Activated T-helper 1 cell treated with anti-CD3 and anti-CD28 coated beads, Interleukin-2, amount 50 U/mL, for 16 hours (primary cell): Measurements from ENCODE around the gene GBX1.
A peak's percentile ranks its signal among the peaks of the same experiment; 100 is the strongest.

Experiments used
- DNase-seq, 2 donors: peaks; one replicate each; pipeline ENCODE4 v3.0.0-alpha.2; 2020; ENCODE audit warnings: low read depth in 1 of 2, low spot score in 1 of 2

Gene GBX1

GRCh38 chr7:151128144-151128543 is 39.4 kb downstream of the GBX1 start:
- no peak for DNase-seq

- no peak for DNase-seq
Measured at GRCh38 chr7:151126491-151127137, 40.9 kb downstream of the GBX1 start.

GRCh38 chr7:151125846-151126481 is 41.5 kb downstream of the GBX1 start:
- no peak for DNase-seq

- no peak for DNase-seq
Measured at GRCh38 chr7:151125470-151125845, 42.0 kb downstream of the GBX1 start.

- no peak for DNase-seq
Measured at GRCh38 chr7:151124899-151125399, 42.5 kb downstream of the GBX1 start.

GRCh38 chr7:151124481-151124880 is 43.0 kb downstream of the GBX1 start:
- DNase-seq: no peak

GRCh38 chr7:151123822-151124464 is 43.6 kb downstream of the GBX1 start:
- peak; percentile 65 for DNase-seq

- DNase-seq: no peak
Measured at GRCh38 chr7:151123158-151123821, 44.2 kb downstream of the GBX1 start.

- no peak for DNase-seq
Measured at GRCh38 chr7:151122796-151123157, 44.7 kb downstream of the GBX1 start.

GRCh38 chr7:151122276-151122675 is 45.2 kb downstream of the GBX1 start:
- no peak for DNase-seq

- no peak for DNase-seq
Measured at GRCh38 chr7:151121380-151122170, 45.9 kb downstream of the GBX1 start.

- no peak for DNase-seq
Measured at GRCh38 chr7:151120896-151121295, 46.6 kb downstream of the GBX1 start.

- DNase-seq: no peak
Measured at GRCh38 chr7:151119902-151120301, 47.6 kb downstream of the GBX1 start.

- DNase-seq: no peak
Measured at GRCh38 chr7:151119055-151119415, 48.5 kb downstream of the GBX1 start.

- no peak for DNase-seq
Measured at GRCh38 chr7:151118108-151119054, 49.1 kb downstream of the GBX1 start.

GRCh38 chr7:151117565-151117964 is 49.9 kb downstream of the GBX1 start:
- peak; percentile 11 to 21 for DNase-seq

GRCh38 chr7:151116603-151117440 is 50.7 kb downstream of the GBX1 start:
- DNase-seq: no peak

- no peak for DNase-seq
Measured at GRCh38 chr7:151115836-151116418, 51.6 kb downstream of the GBX1 start.
